Body of pancreas (tissue), 4 donors: ENCODE measurements around the gene CD180.

Source experiments
- POLR2A ChIP-seq, 3 donors: fragments of 450-650 bp; IDR thresholded peaks; one replicate each; pipeline ENCODE4 v1.6.1; 2016; ENCODE audit warnings: antibody characterized with exemption in 3 of 3, mild to moderate bottlenecking in 2 of 3
- TF ChIP-seq, protein P1 (sequence below), 7 experiments: fragments of 450-650 bp in 4 of 7; fragments of 200-600 bp in 3 of 7; sonication (generic) in 3 of 7; IDR thresholded peaks; one replicate each; pipeline ENCODE4 v1.5.1; 2016 to 2019; ENCODE audit warnings: antibody characterized with exemption in 7 of 7

DNA sequence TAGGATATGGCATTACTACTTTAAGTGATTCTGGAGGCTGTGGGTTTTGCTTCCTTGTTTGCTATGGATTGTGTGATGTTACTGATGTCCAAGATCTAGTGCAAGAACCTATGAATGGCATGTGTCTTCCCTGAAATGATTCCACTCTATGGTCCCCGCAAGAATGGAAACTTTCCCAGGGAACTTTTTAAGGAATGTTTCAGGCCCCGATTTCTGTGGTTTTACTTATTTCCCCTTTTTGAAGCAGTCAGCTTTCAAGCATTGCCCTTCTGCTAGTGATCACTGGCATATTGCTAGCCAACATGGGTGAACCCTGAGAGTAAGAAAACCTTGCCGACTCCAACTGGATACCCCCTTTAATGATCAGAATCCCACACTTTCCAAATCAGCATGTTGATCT, 26.6 kb upstream of the CD180 start:
- TF ChIP-seq, protein P1, sequence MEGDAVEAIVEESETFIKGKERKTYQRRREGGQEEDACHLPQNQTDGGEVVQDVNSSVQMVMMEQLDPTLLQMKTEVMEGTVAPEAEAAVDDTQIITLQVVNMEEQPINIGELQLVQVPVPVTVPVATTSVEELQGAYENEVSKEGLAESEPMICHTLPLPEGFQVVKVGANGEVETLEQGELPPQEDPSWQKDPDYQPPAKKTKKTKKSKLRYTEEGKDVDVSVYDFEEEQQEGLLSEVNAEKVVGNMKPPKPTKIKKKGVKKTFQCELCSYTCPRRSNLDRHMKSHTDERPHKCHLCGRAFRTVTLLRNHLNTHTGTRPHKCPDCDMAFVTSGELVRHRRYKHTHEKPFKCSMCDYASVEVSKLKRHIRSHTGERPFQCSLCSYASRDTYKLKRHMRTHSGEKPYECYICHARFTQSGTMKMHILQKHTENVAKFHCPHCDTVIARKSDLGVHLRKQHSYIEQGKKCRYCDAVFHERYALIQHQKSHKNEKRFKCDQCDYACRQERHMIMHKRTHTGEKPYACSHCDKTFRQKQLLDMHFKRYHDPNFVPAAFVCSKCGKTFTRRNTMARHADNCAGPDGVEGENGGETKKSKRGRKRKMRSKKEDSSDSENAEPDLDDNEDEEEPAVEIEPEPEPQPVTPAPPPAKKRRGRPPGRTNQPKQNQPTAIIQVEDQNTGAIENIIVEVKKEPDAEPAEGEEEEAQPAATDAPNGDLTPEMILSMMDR (IDR thresholded peaks at IDR 0.05), result no peak
- TF ChIP-seq POLR2A (IDR thresholded peaks at IDR 0.05), result no peak
